Neural cell (in vitro differentiated cells): ENCODE data around the gene LRRC8E.

Experiments
- EP300 ChIP-seq: fragments of 450-650 bp; conservative IDR thresholded peaks from 2 replicates; pipeline ENCODE4 v1.6.1; 2014; ENCODE audit warnings: antibody characterized with exemption, mild to moderate bottlenecking, moderate library complexity; ENCODE audit not compliant: poor library complexity, severe bottlenecking
- POLR2AphosphoS5 ChIP-seq: IDR thresholded peaks from 2 replicates; pipeline ENCODE4 v1.6.1; 2012
- RAD21 ChIP-seq: fragments of 450-650 bp; conservative IDR thresholded peaks from 2 replicates; pipeline ENCODE4 v1.6.1; 2014; ENCODE audit warnings: antibody characterized with exemption, mild to moderate bottlenecking, moderate library complexity
- SMC3 ChIP-seq: fragments of 450-650 bp; conservative IDR thresholded peaks from 2 replicates; pipeline ENCODE4 v1.6.1; 2014; ENCODE audit warnings: antibody characterized with exemption, mild to moderate bottlenecking, moderate library complexity; ENCODE audit not compliant: poor library complexity
- TAF1 ChIP-seq: IDR thresholded peaks from 2 replicates; pipeline ENCODE4 v1.6.1; 2012; ENCODE audit warnings: low read depth
- TF ChIP-seq, protein P1 (sequence below): fragments of 450-650 bp; IDR thresholded peaks from 2 replicates; pipeline ENCODE4 v1.5.1; 2014; ENCODE audit warnings: antibody characterized with exemption, mild to moderate bottlenecking, moderate library complexity; ENCODE audit not compliant: poor library complexity, severe bottlenecking

DNA sequence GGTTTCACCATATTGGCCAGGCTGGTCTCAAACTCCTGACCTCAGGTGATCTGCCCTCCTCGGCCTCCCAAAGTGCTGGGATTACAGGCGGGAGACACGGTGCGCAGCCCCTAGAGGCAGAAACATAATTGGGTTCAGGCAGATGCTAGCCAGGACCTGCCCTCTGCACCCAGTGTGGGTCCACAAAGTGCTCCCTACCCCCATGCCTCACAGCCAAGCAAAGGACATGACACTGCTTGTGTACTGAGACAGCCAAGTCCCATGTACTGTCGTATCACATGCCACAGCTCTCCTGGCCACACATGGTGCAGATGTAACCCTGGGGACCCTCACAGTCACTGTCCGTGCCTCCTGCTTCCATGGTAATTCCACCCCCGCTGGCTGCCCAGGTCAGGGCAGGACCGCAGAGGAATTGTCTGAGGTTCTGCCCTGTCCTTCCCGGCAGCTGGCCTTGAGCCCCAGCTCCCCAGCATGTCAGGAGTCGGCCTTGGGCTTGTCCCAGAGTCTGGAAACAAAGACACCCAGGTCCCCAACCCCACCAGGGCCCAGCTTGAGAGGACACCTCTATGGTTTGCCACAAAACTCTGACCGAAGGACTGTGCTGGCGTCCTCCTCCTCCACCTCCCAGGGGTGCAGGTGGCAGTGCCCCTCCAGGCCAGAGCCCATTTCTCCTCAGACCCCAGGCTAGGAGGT, 21.8 kb upstream of the LRRC8E start:
- TF ChIP-seq, protein P1, sequence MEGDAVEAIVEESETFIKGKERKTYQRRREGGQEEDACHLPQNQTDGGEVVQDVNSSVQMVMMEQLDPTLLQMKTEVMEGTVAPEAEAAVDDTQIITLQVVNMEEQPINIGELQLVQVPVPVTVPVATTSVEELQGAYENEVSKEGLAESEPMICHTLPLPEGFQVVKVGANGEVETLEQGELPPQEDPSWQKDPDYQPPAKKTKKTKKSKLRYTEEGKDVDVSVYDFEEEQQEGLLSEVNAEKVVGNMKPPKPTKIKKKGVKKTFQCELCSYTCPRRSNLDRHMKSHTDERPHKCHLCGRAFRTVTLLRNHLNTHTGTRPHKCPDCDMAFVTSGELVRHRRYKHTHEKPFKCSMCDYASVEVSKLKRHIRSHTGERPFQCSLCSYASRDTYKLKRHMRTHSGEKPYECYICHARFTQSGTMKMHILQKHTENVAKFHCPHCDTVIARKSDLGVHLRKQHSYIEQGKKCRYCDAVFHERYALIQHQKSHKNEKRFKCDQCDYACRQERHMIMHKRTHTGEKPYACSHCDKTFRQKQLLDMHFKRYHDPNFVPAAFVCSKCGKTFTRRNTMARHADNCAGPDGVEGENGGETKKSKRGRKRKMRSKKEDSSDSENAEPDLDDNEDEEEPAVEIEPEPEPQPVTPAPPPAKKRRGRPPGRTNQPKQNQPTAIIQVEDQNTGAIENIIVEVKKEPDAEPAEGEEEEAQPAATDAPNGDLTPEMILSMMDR = no peak
- TF ChIP-seq EP300 = no peak
- TF ChIP-seq RAD21 = no peak
- TF ChIP-seq SMC3 = no peak
- TF ChIP-seq POLR2AphosphoS5 = peak; percentile 4
- no peak for TF ChIP-seq TAF1
